SH-SY5Y (cell line): ENCODE results near the gene IRF4.

ENCODE experiments used
- GATA2 ChIP-seq: IDR thresholded peaks from 2 replicates; pipeline ENCODE4 v1.6.1; 2011; ENCODE audit warnings: mild to moderate bottlenecking, low read depth, low read length
- GATA3 ChIP-seq: IDR thresholded peaks from 2 replicates; pipeline ENCODE4 v1.6.1; 2011; ENCODE audit warnings: low read depth, mild to moderate bottlenecking, low read length, moderate library complexity

- TF ChIP-seq GATA2 (no peak), GATA3 (no peak)
Measured at GRCh38 chr6:398065-398464, 6.5 kb downstream of the IRF4 start.
